IgD-negative memory B cell (primary cell): Measurements from ENCODE around the gene EIPR1. TPM values are rescaled to one million over a fixed set of nuclear protein-coding genes. Genes with fewer than 3 reads are reported as not detected.

Experiments
- H3K27ac Mint-ChIP-seq, 3 donors: one replicate each; pipeline ENCODE4 v1.8.0; 2020 to 2022; ENCODE audit warnings: mild to moderate bottlenecking in 3 of 3, mixed read lengths in 3 of 3, moderate library complexity in 1 of 3
- H3K27me3 Mint-ChIP-seq: one replicate; pipeline ENCODE4 v1.8.0; 2021; ENCODE audit warnings: mixed read lengths
- H3K36me3 Mint-ChIP-seq: one replicate; pipeline ENCODE4 v1.8.0; 2020; ENCODE audit warnings: mild to moderate bottlenecking, mixed read lengths
- H3K4me1 Mint-ChIP-seq, 3 donors: one replicate each; pipeline ENCODE4 v1.8.0; 2020 to 2022; ENCODE audit warnings: mixed read lengths in 3 of 3, mild to moderate bottlenecking in 1 of 3
- H3K4me3 Mint-ChIP-seq, 4 donors: one replicate each; pipeline ENCODE4 v1.8.0; 2020 to 2022; ENCODE audit warnings: mild to moderate bottlenecking in 4 of 4, mixed read lengths in 4 of 4, moderate library complexity in 3 of 4
- H3K9me3 Mint-ChIP-seq, 3 donors: one replicate each; pipeline ENCODE4 v1.8.0; 2020 to 2021; ENCODE audit warnings: mixed read lengths in 3 of 3, mild to moderate bottlenecking in 1 of 3
- polyA plus RNA-seq: library from polyadenylated mRNA; unstranded; fragments of 300-500 nt; fragmentation: Illumina TruSeq; gene quantifications from one replicate; pipeline ENCODE4 v1.2.3, GENCODE V29; 2021

Gene EIPR1
- polyA plus RNA-seq, 1 donor from 2014 or later, result 41.5 TPM

DNA sequence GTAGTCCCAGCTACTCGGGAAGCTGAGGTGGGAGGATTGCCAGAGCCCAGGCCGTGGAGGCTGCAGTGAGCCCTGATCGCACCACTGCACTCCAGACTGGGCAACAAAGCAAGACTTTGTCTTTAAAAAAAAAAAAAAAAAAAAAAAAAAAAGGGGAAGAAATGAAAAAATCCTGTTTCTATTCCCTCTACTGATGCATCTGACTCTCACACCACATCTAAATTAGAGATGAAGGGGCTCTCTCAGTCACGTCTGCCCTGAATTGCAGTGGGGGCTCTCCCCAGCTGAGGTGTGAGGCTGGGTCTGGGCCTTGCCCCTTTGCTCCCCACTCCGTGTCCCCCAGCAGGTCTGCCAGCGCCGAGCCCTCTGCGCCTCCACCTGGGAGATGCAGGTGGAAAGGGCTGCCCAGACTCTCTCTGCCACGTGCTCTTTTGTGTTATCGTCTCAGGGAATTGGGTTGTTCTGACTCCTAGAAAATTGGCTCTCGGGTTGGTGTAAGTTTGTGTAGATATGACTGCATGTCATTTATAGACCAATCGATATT is 32.1 kb upstream of the EIPR1 start:
- H3K36me3 Mint-ChIP-seq, result peaks cover 8% of the 10 kb centered on the region
- H3K27me3 Mint-ChIP-seq, result no peaks in the 10 kb centered on the region
- H3K4me1 Mint-ChIP-seq, result peaks cover 6 to 16% (median 13%) of the 10 kb centered on the region in 3 donors
- H3K9me3 Mint-ChIP-seq, result no peaks in the 10 kb centered on the region
- H3K4me3 Mint-ChIP-seq, result no peak overlapping the region
- no peak overlapping the region for H3K27ac Mint-ChIP-seq

DNA sequence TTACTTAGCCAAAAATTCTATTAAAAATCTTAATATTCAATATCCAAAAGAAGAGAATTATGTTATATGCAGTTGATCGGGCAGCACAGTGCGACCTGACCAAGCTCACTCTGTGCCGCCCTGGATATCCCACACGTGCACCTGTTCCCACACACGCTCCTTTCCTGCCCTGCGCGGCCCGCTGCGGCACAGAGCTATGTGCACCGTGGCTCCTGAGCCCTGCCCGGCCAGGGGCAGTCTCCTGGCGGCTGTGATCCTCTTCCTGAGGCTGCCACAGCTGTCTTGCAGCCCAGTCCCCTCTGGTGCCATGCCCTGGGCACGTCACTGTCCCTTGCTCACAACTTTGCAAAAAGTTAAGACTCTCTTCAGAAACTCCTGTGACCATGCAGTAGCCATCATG is 31.2 kb upstream of the EIPR1 start:
- Mint-ChIP-seq H3K4me3 (no peak overlapping the region), H3K9me3 (no peaks in the 10 kb centered on the region), H3K27me3 (no peaks in the 10 kb centered on the region), H3K36me3 (peaks cover 9% of the 10 kb centered on the region), H3K27ac (peak overlapping the region in 1 of 3 donors; percentile 34), H3K4me1 (peaks cover 11 to 20% (median 14%) of the 10 kb centered on the region in 3 donors)

DNA sequence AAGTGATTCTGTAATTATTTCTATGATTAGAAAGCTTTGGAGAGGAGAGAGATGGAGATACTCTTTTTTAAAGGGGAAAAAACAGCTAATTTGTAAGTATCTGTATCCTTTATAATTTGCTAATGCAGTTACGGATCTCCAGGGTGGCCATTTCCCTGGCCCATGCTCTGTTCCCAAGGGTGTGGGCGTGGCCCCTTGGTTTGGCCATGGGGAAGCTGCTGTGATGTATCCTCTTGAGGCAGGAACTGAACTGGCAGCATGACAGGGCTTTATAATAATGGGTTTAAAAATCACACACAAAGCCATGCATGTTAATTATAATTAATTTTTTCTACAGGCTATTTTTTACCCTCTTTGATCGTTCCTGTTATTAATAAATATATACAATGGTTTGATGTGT is 28.9 kb upstream of the EIPR1 start:
- Mint-ChIP-seq H3K4me1 (peaks cover 16 to 23% (median 16%) of the 10 kb centered on the region in 3 donors), H3K4me3 (no peak overlapping the region), H3K27me3 (no peaks in the 10 kb centered on the region), H3K27ac (no peak overlapping the region), H3K9me3 (no peaks in the 10 kb centered on the region), H3K36me3 (peaks cover 9% of the 10 kb centered on the region)

DNA sequence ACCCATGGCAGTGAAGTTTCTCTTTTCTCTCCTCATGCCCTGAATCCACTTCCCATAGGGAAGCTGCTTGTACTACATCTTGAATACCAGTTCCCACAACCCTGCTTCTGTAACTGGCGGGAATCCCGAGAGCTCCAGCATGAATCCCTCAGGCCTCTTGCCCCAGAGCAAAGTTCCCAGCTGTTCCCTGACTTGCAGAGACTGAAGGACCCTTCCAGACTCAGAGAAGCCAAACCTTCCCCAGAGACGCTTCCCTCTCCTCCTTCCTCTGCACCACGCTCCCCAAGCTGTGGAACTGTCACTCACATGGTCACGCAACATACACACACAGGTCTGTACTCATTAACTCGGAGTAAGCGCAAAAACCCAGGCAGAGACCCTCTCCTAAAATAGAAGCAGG is 28.3 kb upstream of the EIPR1 start:
- Mint-ChIP-seq H3K4me3 (no peak overlapping the region), H3K9me3 (no peaks in the 10 kb centered on the region), H3K36me3 (peaks cover 9% of the 10 kb centered on the region), H3K27ac (no peak overlapping the region), H3K27me3 (no peaks in the 10 kb centered on the region), H3K4me1 (peaks cover 14 to 19% (median 16%) of the 10 kb centered on the region in 3 donors)

DNA sequence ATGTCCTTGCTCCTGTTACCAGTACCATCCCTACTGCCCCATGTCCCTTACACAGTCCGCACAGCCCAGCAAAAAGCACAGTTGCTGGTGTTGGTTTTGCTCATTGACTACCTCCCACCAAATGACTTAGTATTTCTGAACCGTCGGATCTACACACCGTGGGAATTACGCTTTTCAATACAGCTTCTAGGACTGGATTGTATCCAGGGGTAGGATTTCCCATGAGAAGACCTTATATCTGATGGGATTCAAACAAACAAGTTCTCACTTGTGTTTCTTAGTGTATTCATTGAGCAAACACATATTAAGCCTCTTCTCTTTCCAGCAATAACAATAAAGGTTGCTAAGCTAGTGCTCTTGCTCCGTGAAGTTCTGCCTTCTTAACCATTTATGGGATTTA is 27.7 kb upstream of the EIPR1 start:
- H3K36me3 Mint-ChIP-seq, result peaks cover 9% of the 10 kb centered on the region
- H3K4me1 Mint-ChIP-seq, result peaks cover 14 to 19% (median 16%) of the 10 kb centered on the region in 3 donors
- H3K4me3 Mint-ChIP-seq, result no peak overlapping the region
- H3K9me3 Mint-ChIP-seq, result no peaks in the 10 kb centered on the region
- no peaks in the 10 kb centered on the region for H3K27me3 Mint-ChIP-seq
- no peak overlapping the region for H3K27ac Mint-ChIP-seq

DNA sequence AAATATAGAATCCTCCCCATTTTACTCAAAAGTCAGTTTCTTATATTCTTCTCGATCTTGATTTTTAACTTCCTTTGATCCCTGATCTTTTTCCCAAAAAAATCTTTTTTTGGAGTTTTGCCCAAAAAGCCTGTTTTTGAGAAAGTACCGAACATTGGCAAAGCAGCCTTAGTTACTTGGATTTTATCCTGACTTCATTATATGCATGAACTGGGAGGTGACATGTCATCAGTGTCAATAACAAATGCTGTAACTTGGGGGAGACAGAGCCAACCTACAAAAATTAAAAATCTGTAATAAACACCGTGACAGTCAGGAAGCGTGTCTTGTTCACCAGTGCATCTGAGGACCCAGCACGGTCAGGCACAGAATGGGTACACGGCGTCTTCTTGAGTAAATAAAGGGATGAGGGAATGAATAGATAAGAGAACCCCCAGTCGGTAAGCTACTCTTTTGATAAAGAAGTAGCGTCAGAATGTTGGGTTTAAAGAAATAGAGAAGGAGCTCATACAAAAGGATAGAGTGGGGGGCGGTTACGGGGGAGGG is 26.8 kb upstream of the EIPR1 start:
- Mint-ChIP-seq H3K4me3 (no peak overlapping the region), H3K4me1 (peaks cover 10 to 14% (median 11%) of the 10 kb centered on the region in 3 donors), H3K27ac (no peak overlapping the region), H3K9me3 (no peaks in the 10 kb centered on the region), H3K36me3 (peaks cover 6% of the 10 kb centered on the region), H3K27me3 (no peaks in the 10 kb centered on the region)

DNA sequence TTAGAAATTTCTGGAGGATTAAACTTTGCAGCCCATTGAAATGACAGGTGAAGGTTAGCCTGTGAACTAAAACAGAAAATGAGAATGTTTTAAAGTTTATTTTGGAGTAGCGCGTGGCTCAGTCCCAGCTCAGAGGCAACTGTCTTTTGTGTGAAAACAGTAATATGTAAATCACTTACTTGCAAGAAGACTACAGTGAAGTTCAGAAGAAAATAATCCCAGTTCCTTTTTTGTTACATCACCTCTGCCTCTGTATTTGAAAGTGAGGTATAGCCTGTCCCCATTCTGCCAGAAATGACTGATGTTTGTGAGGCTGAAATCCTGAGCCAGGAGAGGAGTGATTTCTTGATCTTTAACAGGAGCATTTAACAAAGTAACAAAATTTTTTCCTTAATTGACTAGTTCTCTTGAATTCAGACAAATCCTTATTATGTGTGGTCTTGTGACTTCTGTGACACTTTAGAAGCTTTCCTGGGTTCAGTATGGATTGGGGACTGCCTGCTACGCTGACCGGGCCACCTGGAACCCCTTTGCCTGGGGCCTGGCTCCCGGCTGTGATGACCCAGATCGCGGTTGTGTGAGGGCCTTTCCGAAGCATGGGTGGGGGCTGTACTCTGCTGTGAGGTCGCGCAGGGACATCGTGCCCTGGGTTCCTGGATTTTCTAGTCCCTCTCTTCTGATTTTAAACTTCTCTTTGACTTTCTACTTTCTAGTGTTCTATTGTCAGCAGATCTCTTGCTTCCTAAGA is 26.1 kb upstream of the EIPR1 start:
- Mint-ChIP-seq H3K36me3 (peaks cover 5% of the 10 kb centered on the region), H3K4me3 (no peak overlapping the region), H3K4me1 (peaks cover 9 to 11% (median 10%) of the 10 kb centered on the region in 3 donors), H3K27ac (no peak overlapping the region), H3K27me3 (no peaks in the 10 kb centered on the region), H3K9me3 (no peaks in the 10 kb centered on the region)

DNA sequence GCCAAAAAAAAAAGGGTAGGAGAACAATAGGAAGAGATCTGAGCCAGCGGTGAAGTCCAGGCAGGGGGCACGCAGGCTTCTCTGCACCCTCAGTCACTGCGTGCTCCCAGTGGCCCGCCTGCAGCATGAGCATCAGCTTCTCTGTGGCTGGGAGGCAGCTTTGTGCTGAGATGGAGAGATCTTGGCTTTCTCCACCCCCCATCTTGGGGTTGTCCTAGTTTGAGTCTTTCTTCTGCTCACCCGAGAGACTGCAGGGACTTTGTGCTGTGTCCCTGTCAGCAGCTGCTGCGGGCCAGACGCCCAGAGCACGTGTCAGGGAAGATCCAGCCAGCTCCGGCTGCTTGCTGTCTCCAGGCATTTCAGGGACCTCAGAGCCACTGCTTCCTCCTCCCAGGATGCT is 22.2 kb upstream of the EIPR1 start:
- H3K36me3 Mint-ChIP-seq, result peaks cover 27% of the 10 kb centered on the region
- no peak overlapping the region for H3K27ac Mint-ChIP-seq

DNA sequence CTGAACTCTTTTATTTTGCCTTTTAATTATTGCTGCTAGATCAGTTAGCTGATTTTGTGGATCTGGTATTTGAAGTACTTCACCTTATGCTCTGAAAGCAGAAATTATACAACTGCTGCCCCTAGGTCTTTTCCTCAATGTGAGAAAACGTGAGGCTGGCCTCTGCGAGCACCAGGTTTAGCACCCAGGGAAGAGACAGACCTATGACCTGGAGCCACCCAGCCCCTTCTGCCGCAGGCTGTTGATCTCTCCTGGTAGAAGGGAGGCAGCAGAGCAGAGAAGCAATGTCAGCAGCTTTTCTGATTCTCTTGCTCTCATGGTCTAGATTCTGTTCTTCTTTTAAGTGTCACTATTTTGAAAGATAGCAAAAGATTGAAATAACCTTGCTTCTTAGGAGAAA is 21.8 kb upstream of the EIPR1 start:
- peaks cover 28% of the 10 kb centered on the region for H3K36me3 Mint-ChIP-seq
- no peaks in the 10 kb centered on the region for H3K27me3 Mint-ChIP-seq
- no peak overlapping the region for H3K4me3 Mint-ChIP-seq
- no peak overlapping the region for H3K27ac Mint-ChIP-seq
- H3K9me3 Mint-ChIP-seq, result peaks cover 2 to 14% (median 12%) of the 10 kb centered on the region in 3 donors
- peaks cover 14 to 16% (median 16%) of the 10 kb centered on the region in 3 donors for H3K4me1 Mint-ChIP-seq

More for the DNA sequence above, 22.2 kb upstream of the EIPR1 start:
- Mint-ChIP-seq H3K4me1 (peaks cover 11 to 16% (median 15%) of the 10 kb centered on the region in 3 donors), H3K9me3 (peaks cover 2 to 11% (median 11%) of the 10 kb centered on the region in 3 donors), H3K4me3 (no peak overlapping the region), H3K27me3 (no peaks in the 10 kb centered on the region)

DNA sequence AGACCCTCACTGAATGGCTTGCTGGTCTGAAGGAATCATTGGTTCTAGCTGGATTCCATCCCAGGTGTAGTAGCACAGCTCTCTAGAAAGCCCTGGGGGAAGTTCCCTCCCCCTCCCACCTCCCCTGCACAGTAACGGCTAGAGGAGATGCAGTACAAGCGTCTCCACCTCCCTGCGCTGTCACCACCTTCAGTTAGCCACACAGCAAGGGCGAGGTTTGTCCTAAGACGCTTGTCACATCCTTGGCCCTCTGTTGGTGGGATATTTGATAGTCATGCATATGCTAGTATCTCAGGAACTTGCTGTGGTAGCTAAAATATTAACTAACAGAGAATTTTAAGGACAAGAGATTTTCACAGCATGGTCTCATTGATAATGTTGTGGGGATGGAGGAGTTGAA is 21.2 kb upstream of the EIPR1 start:
- Mint-ChIP-seq H3K4me3 (no peak overlapping the region), H3K36me3 (peaks cover 24% of the 10 kb centered on the region), H3K27ac (no peak overlapping the region), H3K4me1 (peaks cover 12 to 13% (median 13%) of the 10 kb centered on the region in 3 donors), H3K9me3 (peaks cover 2 to 14% (median 12%) of the 10 kb centered on the region in 3 donors), H3K27me3 (no peaks in the 10 kb centered on the region)

DNA sequence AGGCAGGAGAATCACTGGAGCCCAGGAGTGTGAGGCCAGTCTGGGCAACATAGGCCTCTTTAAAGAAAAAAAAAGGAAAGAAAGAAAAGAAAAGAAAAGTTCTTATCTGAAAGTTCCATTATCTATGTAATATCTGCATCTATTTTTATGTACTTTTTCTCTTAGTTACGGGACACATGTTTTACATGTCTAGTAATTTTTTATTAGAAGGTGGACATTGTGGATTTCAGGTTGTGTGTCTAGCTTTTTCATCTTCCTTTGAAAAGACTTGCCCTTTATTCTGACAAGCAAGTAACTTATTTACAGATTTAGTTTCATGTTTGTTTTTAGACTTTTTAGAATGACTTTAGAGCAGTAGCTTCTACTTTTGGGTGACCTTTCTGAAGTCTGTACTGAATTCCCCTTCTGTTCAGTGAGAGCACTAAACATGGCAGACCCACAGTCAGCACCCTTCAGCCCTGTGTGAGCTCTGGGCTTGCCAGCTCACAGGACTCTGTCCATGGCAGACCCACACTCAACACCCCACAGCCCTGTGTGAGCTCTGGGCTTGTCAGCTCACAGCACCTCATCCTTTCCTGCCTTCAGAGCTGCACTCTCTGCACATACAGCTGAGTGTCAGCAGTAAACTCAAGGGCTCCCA is 19.4 kb upstream of the EIPR1 start:
- Mint-ChIP-seq H3K4me1 (peaks cover 6 to 7% (median 7%) of the 10 kb centered on the region in 3 donors), H3K9me3 (peaks cover 2 to 14% (median 12%) of the 10 kb centered on the region in 3 donors), H3K36me3 (peaks cover 24% of the 10 kb centered on the region), H3K4me3 (no peak overlapping the region), H3K27ac (no peak overlapping the region), H3K27me3 (no peaks in the 10 kb centered on the region)

DNA sequence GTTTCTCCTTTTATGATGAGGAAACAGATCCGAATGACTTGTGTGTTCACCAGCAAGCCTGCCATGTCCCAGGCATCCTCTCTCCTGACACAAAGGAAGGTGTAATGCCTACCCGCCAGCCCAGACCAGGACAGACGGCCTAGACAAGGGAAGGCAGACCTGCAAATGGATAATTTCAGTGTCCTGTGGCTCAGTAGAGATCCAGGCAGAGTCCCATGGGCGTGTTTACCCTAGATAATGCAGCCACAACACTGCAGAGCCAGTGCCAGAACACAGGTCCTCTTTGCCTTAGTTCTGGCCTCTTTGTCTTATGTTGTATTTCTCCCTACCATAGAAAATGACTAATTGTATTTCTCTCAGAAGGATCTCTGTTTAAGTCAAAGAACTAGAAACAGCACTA is 14.6 kb upstream of the EIPR1 start:
- Mint-ChIP-seq H3K27me3 (no peaks in the 10 kb centered on the region), H3K9me3 (peaks cover 2 to 14% (median 12%) of the 10 kb centered on the region in 3 donors), H3K27ac (no peak overlapping the region), H3K4me3 (no peak overlapping the region), H3K4me1 (peaks cover 6 to 8% (median 7%) of the 10 kb centered on the region in 3 donors), H3K36me3 (peaks cover 19% of the 10 kb centered on the region)

DNA sequence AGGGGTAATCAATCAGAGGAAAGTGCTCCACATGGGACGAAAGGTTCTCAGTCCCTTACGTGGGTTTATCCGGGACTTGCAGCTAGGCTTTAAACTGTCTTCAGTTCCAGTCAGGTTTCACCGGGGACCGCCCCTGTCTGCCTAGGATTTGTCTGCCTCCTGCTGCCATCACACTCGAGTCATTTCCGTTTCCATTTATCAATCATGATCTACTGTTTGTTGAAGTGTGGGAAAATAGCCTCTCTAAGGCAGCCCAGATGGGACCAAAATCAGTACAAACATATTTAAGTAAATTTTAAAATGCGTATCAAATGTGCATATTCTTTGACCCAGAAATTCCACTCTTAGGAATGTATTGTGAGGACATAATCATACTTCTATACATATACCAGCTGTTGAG is 12.4 kb upstream of the EIPR1 start:
- Mint-ChIP-seq H3K27ac (no peak overlapping the region), H3K4me3 (no peak overlapping the region), H3K27me3 (no peaks in the 10 kb centered on the region), H3K36me3 (peaks cover 7% of the 10 kb centered on the region), H3K4me1 (peaks cover 0 to 6% (median 5%) of the 10 kb centered on the region in 3 donors), H3K9me3 (peaks cover 0 to 5% (median 3%) of the 10 kb centered on the region in 3 donors)

DNA sequence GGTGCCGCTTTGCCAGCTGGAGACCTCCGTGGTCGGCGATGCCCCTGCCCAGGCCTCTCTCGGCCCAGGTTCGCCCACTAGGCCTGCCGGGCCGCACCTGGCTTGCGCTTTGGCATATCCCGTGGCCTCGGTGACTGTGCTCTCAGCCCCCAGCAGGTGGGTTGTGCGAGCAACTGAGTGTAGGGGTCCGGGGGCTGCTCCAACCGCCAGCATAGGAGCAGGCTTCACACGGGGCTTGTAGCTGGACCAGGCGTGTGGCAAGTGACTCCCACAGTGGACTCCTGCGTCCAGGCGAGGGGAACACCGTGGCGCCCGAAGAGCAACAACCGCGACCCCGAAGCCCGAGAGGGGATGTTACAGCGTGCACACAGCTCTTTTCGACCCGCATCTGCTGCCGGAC is 11.6 kb upstream of the EIPR1 start:
- Mint-ChIP-seq H3K36me3 (peaks cover 2% of the 10 kb centered on the region), H3K4me3 (no peak overlapping the region), H3K27ac (no peak overlapping the region), H3K4me1 (peaks cover 0 to 4% (median 0%) of the 10 kb centered on the region in 3 donors), H3K9me3 (no peaks in the 10 kb centered on the region), H3K27me3 (no peaks in the 10 kb centered on the region)

DNA sequence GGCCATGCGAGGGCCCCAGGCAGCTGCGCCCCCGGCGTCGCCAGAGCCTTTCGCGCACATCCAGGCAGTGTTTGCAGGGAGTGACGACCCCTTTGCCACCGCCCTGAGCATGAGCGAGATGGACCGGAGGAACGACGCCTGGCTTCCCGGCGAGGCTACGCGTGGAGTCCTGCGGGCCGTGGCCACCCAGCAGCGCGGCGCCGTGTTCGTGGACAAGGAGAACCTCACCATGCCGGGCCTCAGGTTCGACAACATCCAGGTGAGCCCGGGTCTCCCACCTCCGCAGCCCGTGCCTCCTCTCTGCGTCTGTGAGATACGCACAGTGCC is 10.8 kb upstream of the EIPR1 start:
- peaks cover 0 to 4% (median 0%) of the 10 kb centered on the region in 3 donors for H3K4me1 Mint-ChIP-seq
- no peak overlapping the region for H3K4me3 Mint-ChIP-seq
- no peak overlapping the region for H3K27ac Mint-ChIP-seq
- H3K9me3 Mint-ChIP-seq, result no peaks in the 10 kb centered on the region
- peaks cover 4% of the 10 kb centered on the region for H3K36me3 Mint-ChIP-seq
- H3K27me3 Mint-ChIP-seq, result no peaks in the 10 kb centered on the region
